IMR-90 (cell line): ENCODE results near the gene MYL6. TPM values are rescaled to one million over a fixed set of nuclear protein-coding genes. Genes with fewer than 3 reads are reported as not detected.

Source experiments
- ATAC-seq: fragments of 200-7000 bp; cut with Tn5 transposase; 2 replicates; pipeline ENCODE4 v1.9.1; 2020; ENCODE audit warnings: low read depth, mild to moderate bottlenecking, moderate library complexity
- BruUV-seq: library from RNA; stranded (reverse); fragments of 400-500 nt; replicated peaks from 2 replicates; lab custom pipeline; 2021; lab: Mats Ljungman, UMichigan
- CTCF ChIA-PET: fragments of 300-600 bp; formaldehyde crosslinking; extraction: SDS; loops from one replicate; lab custom pipeline; 2021; ENCODE audit warnings: antibody characterized with exemption; lab: Yijun Ruan, JAX
- POLR2A ChIA-PET: fragments of 300-600 bp; sonication (Branson Sonifier 250); formaldehyde crosslinking; loops from one replicate; lab custom pipeline; 2022; ENCODE audit warnings: antibody characterized with exemption; ENCODE audit not compliant: unreplicated experiment; lab: Charles Lee
- DNase-seq: peaks from one replicate; pipeline ENCODE4 v3.0.0; 2013
- H2AFZ ChIP-seq: replicated peaks from 2 replicates; pipeline ENCODE3; 2013; ENCODE audit warnings: low read length, mild to moderate bottlenecking; ENCODE audit not compliant: poor library complexity
- H2AK5ac ChIP-seq: 2 replicates; pipeline ENCODE4 v1.6.1; 2013; ENCODE audit warnings: low read depth, low read length, inconsistent platforms
- H2AK9ac ChIP-seq: replicated peaks from 2 replicates; pipeline ENCODE3; 2013; ENCODE audit warnings: mild to moderate bottlenecking, low read depth, low read length, moderate library complexity; ENCODE audit not compliant: poor library complexity
- H2BK120ac ChIP-seq: 2 replicates; pipeline ENCODE4 v1.6.1; 2013; ENCODE audit warnings: low read depth, low read length, inconsistent platforms
- H2BK15ac ChIP-seq: 3 replicates; pipeline ENCODE4 v1.6.1; 2013; ENCODE audit warnings: low read depth, low read length, inconsistent platforms
- H2BK20ac ChIP-seq: 2 replicates; pipeline ENCODE4 v1.6.1; 2013; ENCODE audit warnings: low read depth, mild to moderate bottlenecking, inconsistent platforms, low read length, moderate library complexity
- H2BK5ac ChIP-seq: 2 replicates; pipeline ENCODE4 v1.6.1; 2013; ENCODE audit warnings: mild to moderate bottlenecking, low read depth, low read length, inconsistent platforms; ENCODE audit not compliant: poor library complexity, severe bottlenecking
- H3K14ac ChIP-seq: replicated peaks from 2 replicates; pipeline ENCODE4 v1.6.1; 2013; ENCODE audit warnings: low read depth, low read length, inconsistent platforms
- H3K18ac ChIP-seq: 2 replicates; pipeline ENCODE4 v1.6.1; 2013; ENCODE audit warnings: low read depth, low read length, control low read depth
- H3K23ac ChIP-seq: 2 replicates; pipeline ENCODE4 v1.6.1; 2013; ENCODE audit warnings: low read depth, low read length, inconsistent platforms
- H3K27ac ChIP-seq: 2 replicates; pipeline ENCODE4 v1.5.1; 2013; ENCODE audit warnings: mild to moderate bottlenecking, control low read depth, low read length; ENCODE audit not compliant: insufficient read depth
- H3K27me3 ChIP-seq: 2 replicates; pipeline ENCODE4 v1.6.1; 2013; ENCODE audit warnings: low read length; ENCODE audit not compliant: control insufficient read depth, insufficient read depth
- H3K36me3 ChIP-seq: 2 replicates; pipeline ENCODE4 v1.6.1; 2013; ENCODE audit warnings: low read length, mixed read lengths; ENCODE audit not compliant: control insufficient read depth, insufficient read depth
- H3K4ac ChIP-seq: 2 replicates; pipeline ENCODE4 v1.6.1; 2013; ENCODE audit warnings: low read depth, low read length, inconsistent platforms
- H3K4me1 ChIP-seq: 2 replicates; pipeline ENCODE4 v1.6.1; 2013; ENCODE audit warnings: low read length, mixed read lengths; ENCODE audit not compliant: control insufficient read depth, insufficient read depth
- H3K4me2 ChIP-seq: 2 replicates; pipeline ENCODE4 v1.6.1; 2013; ENCODE audit warnings: low read depth, mild to moderate bottlenecking, control low read depth, low read length, moderate library complexity
- H3K4me3 ChIP-seq: 2 replicates; pipeline ENCODE4 v1.5.1; 2013; ENCODE audit warnings: low read depth, mild to moderate bottlenecking, control low read depth, low read length, moderate library complexity; ENCODE audit not compliant: insufficient read depth
- H3K56ac ChIP-seq: 2 replicates; pipeline ENCODE4 v1.6.1; 2013; ENCODE audit warnings: low read length, inconsistent platforms; ENCODE audit not compliant: insufficient read depth; ENCODE audit errors: extremely low read depth
- H3K79me1 ChIP-seq, 2 experiments: 2 replicates each; pipeline ENCODE4 v1.6.1; 2013; ENCODE audit warnings: low read length in 2 of 2, inconsistent platforms in 1 of 2, low read depth in 1 of 2
- H3K9ac ChIP-seq: 2 replicates; pipeline ENCODE4 v1.6.1; 2013; ENCODE audit warnings: low read depth, low read length, control low read depth
- H3K9me1 ChIP-seq: 2 replicates; pipeline ENCODE4 v1.6.1; 2013; ENCODE audit warnings: low read length, inconsistent platforms; ENCODE audit not compliant: insufficient read depth
- H3K9me3 ChIP-seq: 2 replicates; pipeline ENCODE4 v1.6.1; 2013; ENCODE audit warnings: low read length; ENCODE audit not compliant: control insufficient read depth, insufficient read depth
- H4K20me1 ChIP-seq: 2 replicates; pipeline ENCODE4 v1.6.1; 2013; ENCODE audit warnings: low read length, inconsistent platforms; ENCODE audit not compliant: insufficient read depth
- H4K5ac ChIP-seq: 2 replicates; pipeline ENCODE4 v1.6.1; 2013; ENCODE audit warnings: mild to moderate bottlenecking, low read depth, low read length, control low read depth
- H4K8ac ChIP-seq, 2 experiments: 2 replicates each; pipeline ENCODE4 v1.6.1; 2013; ENCODE audit warnings: low read depth in 2 of 2, low read length in 2 of 2, control low read depth in 1 of 2, inconsistent platforms in 1 of 2
- H4K91ac ChIP-seq: 2 replicates; pipeline ENCODE4 v1.6.1; 2013; ENCODE audit warnings: low read depth, low read length, inconsistent platforms; ENCODE audit not compliant: insufficient read depth
- CHD1 ChIP-seq: IDR thresholded peaks from 2 replicates; pipeline ENCODE4 v1.6.1; 2012; ENCODE audit warnings: low read depth, low read length, improper control_type of control experiment
- ELK1 ChIP-seq: fragments of 150-350 bp; IDR thresholded peaks from 2 replicates; pipeline ENCODE4 v1.6.1; 2016; ENCODE audit warnings: low read depth, mild to moderate bottlenecking, low read length, moderate library complexity, borderline replicate concordance
- MAFK ChIP-seq: IDR thresholded peaks from 2 replicates; pipeline ENCODE4 v1.6.1; 2012; ENCODE audit warnings: low read depth, low read length, improper control_type of control experiment
- MXI1 ChIP-seq: IDR thresholded peaks from 2 replicates; pipeline ENCODE4 v1.6.1; 2012; ENCODE audit warnings: low read depth, mild to moderate bottlenecking, low read length, moderate library complexity, borderline replicate concordance
- NFE2L2 ChIP-seq: fragments of 150-350 bp; IDR thresholded peaks from 2 replicates; pipeline ENCODE4 v1.6.1; 2016; ENCODE audit warnings: low read depth, mild to moderate bottlenecking, low read length
- RCOR1 ChIP-seq: IDR thresholded peaks from 2 replicates; pipeline ENCODE4 v1.6.1; 2012; ENCODE audit warnings: mild to moderate bottlenecking, low read length, improper control_type of control experiment; ENCODE audit not compliant: insufficient replicate concordance
- RFX5 ChIP-seq: IDR thresholded peaks from 2 replicates; pipeline ENCODE4 v1.8.0; 2012; ENCODE audit warnings: low read depth, mild to moderate bottlenecking, low read length, moderate library complexity
- SMC3 ChIP-seq: fragments of 150-350 bp; IDR thresholded peaks from 2 replicates; pipeline ENCODE4 v1.6.1; 2016; ENCODE audit warnings: low read depth, mild to moderate bottlenecking, antibody characterized with exemption, low read length, moderate library complexity
- WGBS, 2 experiments: methylation state at CpG; one replicate each; pipeline versions ENCODE4 v1.1.5 to v1.1.7; 2013; ENCODE audit warnings: missing lambda C conversion rate in 2 of 2; ENCODE audit not compliant: insufficient read length in 1 of 2; ENCODE audit errors: extremely low coverage in 2 of 2; 5-methylcytosine and 5-hydroxymethylcytosine counted together
- dilution Hi-C: fragments of 300-500 bp; cut with HindIII; formaldehyde crosslinking; loops from one replicate; pipeline ENCODE4 v1.14.3; 2018; ENCODE audit warnings: low sequenced_read_pairs; ENCODE audit not compliant: unreplicated experiment
- in situ Hi-C: fragments of 300-500 bp; cut with MboI; formaldehyde crosslinking; loops from 3 replicates; pipeline ENCODE4 v1.14.3; 2019; ENCODE audit warnings: low sequenced_read_pairs, inconsistent platforms, mixed read lengths
- intact Hi-C: fragments of 100-400 bp; cut with micrococcal nuclease; formaldehyde crosslinking; loops from 2 replicates; pipeline ENCODE4 v1.10.0; 2022
- polyA plus RNA-seq, 3 experiments: library from polyadenylated mRNA; depleted of rRNA; stranded (reverse); fragments of >200 nt; gene quantifications; 2 replicates each; pipeline ENCODE4 v1.2.3, GENCODE V29; 2012; ENCODE audit warnings: low replicate concordance in 1 of 3
- total RNA-seq: library from RNA; depleted of rRNA; stranded (reverse); fragments of >200 nt; gene quantifications from 2 replicates; pipeline ENCODE4 v1.2.3, GENCODE V29; 2012

MYL6 gene
- total and polyA plus RNA-seq, 2 of the 4 experiments (the other 2 are of a cell fraction): 4,816 to 6,979 TPM

GRCh38 chr12:56154818-56155217 lies 3.3 kb upstream of the MYL6 start:
- Histone ChIP-seq H3K9me1 (peaks cover 14% of the 10 kb centered on the region), H2AK5ac (no peak overlapping the region), H2BK20ac (no peak overlapping the region), H3K23ac (no peak overlapping the region), H2BK5ac (no peak overlapping the region), H3K4ac (no peak overlapping the region), H3K4me2 (no peak overlapping the region), H3K4me3 (no peak overlapping the region), H3K27me3 (no peaks in the 10 kb centered on the region), H2BK15ac (no peak overlapping the region), H3K9ac (no peak overlapping the region), H3K9me3 (no peaks in the 10 kb centered on the region), H3K14ac (no peak overlapping the region), H4K91ac (no peak overlapping the region), H3K79me1 (peaks cover 22 to 56% of the 10 kb centered on the region in 2 experiments), H3K27ac (no peak overlapping the region), H4K20me1 (peaks cover 15% of the 10 kb centered on the region), H4K8ac (no peak overlapping the region), H4K5ac (no peak overlapping the region), H3K4me1 (peaks cover 14% of the 10 kb centered on the region), H3K36me3 (peaks cover 13% of the 10 kb centered on the region), H3K18ac (no peak overlapping the region), H2AFZ (no peak overlapping the region), H2BK120ac (no peak overlapping the region), H3K56ac (no peak overlapping the region), H2AK9ac (no peak overlapping the region)
- dilution Hi-C loops: no loop called here
- in situ Hi-C loops: no loop called here
- ATAC-seq (no peak), DNase-seq (no peak)
- ChIA-PET POLR2A (no interaction called here), CTCF (interaction anchor here (0.8 kb wide), 1 partner anchor 36 kb away, joined by 3 read pairs; the partner anchor contains the start of gene ZC3H10)
- intact Hi-C loops: no loop called here
- no TSS peak for BruUV-seq
- TF ChIP-seq NFE2L2 (no peak), SMC3 (no peak), MAFK (no peak), RFX5 (no peak), MXI1 (no peak), CHD1 (no peak), RCOR1 (no peak), ELK1 (no peak)
- 93% methylated on average over 3 of the region's 5 CpGs; no CpG with 5 or more reads in 1 of the 2 experiments for WGBS, 2 experiments
